H1 (cell line): ENCODE results near the gene XK. TPM values are rescaled to one million over a fixed set of nuclear protein-coding genes. Genes with fewer than 3 reads are reported as not detected.

Experiments used
- CTCF ChIA-PET: fragments of 300-600 bp; sonication (Branson Sonifier 250); formaldehyde crosslinking; loops from one replicate; lab custom pipeline; 2021; ENCODE audit not compliant: partially characterized antibody; lab: Charles Lee
- POLR2A ChIA-PET: fragments of 300-600 bp; sonication (Branson Sonifier 250); formaldehyde crosslinking; loops from one replicate; lab custom pipeline; 2021; ENCODE audit warnings: inconsistent platforms; ENCODE audit not compliant: partially characterized antibody; lab: Charles Lee
- DNase-seq, 2 experiments: peaks; one replicate each; pipeline versions ENCODE4 v3.0.0 to v3.0.0-alpha.2; 2010 to 2022; ENCODE audit warnings: low spot score in 2 of 2, low read depth in 1 of 2, mixed read lengths in 1 of 2
- FAIRE-seq: peaks from 2 replicates; lab custom pipeline; 2011; peaks lifted over from hg19 to GRCh38; lab: Jason Lieb, UNC
- H2AFZ ChIP-seq: 2 replicates; pipeline ENCODE4 v1.8.1; 2012; ENCODE audit warnings: low read length, inconsistent platforms
- H2AK5ac ChIP-seq: 2 replicates; pipeline ENCODE4 v1.6.1; 2013; ENCODE audit warnings: low read depth, low read length
- H2BK120ac ChIP-seq: replicated peaks from 2 replicates; pipeline ENCODE3; 2013; ENCODE audit warnings: low read depth, low read length, inconsistent platforms
- H2BK12ac ChIP-seq: 2 replicates; pipeline ENCODE4 v1.6.1; 2013; ENCODE audit warnings: low read depth, low read length
- H2BK15ac ChIP-seq: 2 replicates; pipeline ENCODE4 v1.6.1; 2013; ENCODE audit warnings: low read length
- H2BK20ac ChIP-seq: 2 replicates; pipeline ENCODE4 v1.6.1; 2013; ENCODE audit warnings: low read length
- H2BK5ac ChIP-seq: 2 replicates; pipeline ENCODE4 v1.6.1; 2013; ENCODE audit warnings: low read depth, low read length
- H3K14ac ChIP-seq: 2 replicates; pipeline ENCODE4 v1.6.1; 2013; ENCODE audit warnings: inconsistent platforms; ENCODE audit not compliant: insufficient read length
- H3K18ac ChIP-seq: 2 replicates; pipeline ENCODE4 v1.6.1; 2013; ENCODE audit warnings: low read length; ENCODE audit errors: extremely low read depth
- H3K23ac ChIP-seq: 2 replicates; pipeline ENCODE4 v1.6.1; 2013; ENCODE audit warnings: inconsistent platforms; ENCODE audit not compliant: insufficient read length
- H3K23me2 ChIP-seq: 2 replicates; pipeline ENCODE4 v1.6.1; 2013; ENCODE audit warnings: low read depth, low read length
- H3K27ac ChIP-seq: 2 replicates; pipeline ENCODE4 v1.6.1; 2011; ENCODE audit warnings: low read depth, low read length, inconsistent platforms
- H3K27me3 ChIP-seq, 4 experiments: replicated peaks in 1 of 4; 1 replicate in 1 of 4; 2 replicates in 3 of 4; pipeline versions ENCODE4 v1.6.1 to v1.8.1; 2011 to 2013; ENCODE audit warnings: low read length in 3 of 4, mild to moderate bottlenecking in 3 of 4, inconsistent platforms in 2 of 4, mixed read lengths in 2 of 4, moderate library complexity in 1 of 4; ENCODE audit not compliant: control insufficient read depth in 3 of 4, insufficient read depth in 3 of 4; ENCODE audit errors: extremely low read depth in 1 of 4
- H3K36me3 ChIP-seq, 4 experiments: 2 replicates each; pipeline versions ENCODE4 v1.6.1 to v1.8.1; 2011 to 2013; ENCODE audit warnings: mild to moderate bottlenecking in 4 of 4, low read length in 3 of 4, moderate library complexity in 2 of 4, control low read depth in 1 of 4, inconsistent platforms in 1 of 4; ENCODE audit not compliant: insufficient read depth in 4 of 4, control insufficient read depth in 2 of 4
- H3K4ac ChIP-seq: replicated peaks from 2 replicates; pipeline ENCODE3; 2013; ENCODE audit warnings: low read length, low read depth, mixed read lengths, inconsistent platforms; ENCODE audit not compliant: insufficient read length
- H3K4me1 ChIP-seq, 4 experiments: replicated peaks in 1 of 4; 1 replicate in 1 of 4; 2 replicates in 3 of 4; pipeline versions ENCODE4 v1.6.1 to v1.8.1; 2011 to 2013; ENCODE audit warnings: low read length in 3 of 4, inconsistent platforms in 2 of 4, mixed read lengths in 1 of 4; ENCODE audit not compliant: insufficient read depth in 4 of 4, control insufficient read depth in 3 of 4
- H3K4me2 ChIP-seq, 2 experiments: 2 replicates each; pipeline versions ENCODE4 v1.6.1 to v1.8.1; 2011 to 2013; ENCODE audit warnings: low read depth in 2 of 2, low read length in 2 of 2, control low read depth in 1 of 2, inconsistent platforms in 1 of 2, mild to moderate bottlenecking in 1 of 2; ENCODE audit not compliant: insufficient read depth in 1 of 2
- H3K4me3 ChIP-seq, 4 experiments: fragments of 200-600, 300-600 bp in 1 of 4; sonication (generic), shearing (Covaris generic), sonication (Bioruptor Twin) in 1 of 4; 2 replicates each; pipeline versions ENCODE4 v1.5.1 to v1.8.1; 2011 to 2016; ENCODE audit warnings: low read length in 4 of 4, low read depth in 3 of 4, control low read depth in 2 of 4, inconsistent platforms in 2 of 4, mild to moderate bottlenecking in 2 of 4, mixed read lengths in 1 of 4, moderate library complexity in 1 of 4; ENCODE audit not compliant: insufficient read depth in 2 of 4; ENCODE audit errors: extremely low read depth in 1 of 4
- H3K56ac ChIP-seq: replicated peaks from 2 replicates; pipeline ENCODE3; 2013; ENCODE audit warnings: low read depth, mild to moderate bottlenecking, mixed read lengths, low read length, inconsistent platforms; ENCODE audit not compliant: insufficient read length
- H3K79me1 ChIP-seq: 2 replicates; pipeline ENCODE4 v1.6.1; 2013; ENCODE audit warnings: low read depth, low read length, control low read depth
- H3K79me2 ChIP-seq, 2 experiments: 2 replicates each; pipeline versions ENCODE4 v1.6.1 to v1.8.1; 2012 to 2013; ENCODE audit warnings: low read length in 2 of 2, mild to moderate bottlenecking in 2 of 2, inconsistent platforms in 1 of 2; ENCODE audit not compliant: insufficient read depth in 2 of 2, control insufficient read depth in 1 of 2
- H3K9ac ChIP-seq, 4 experiments: replicated peaks in 1 of 4; 1 replicate in 1 of 4; 2 replicates in 3 of 4; pipeline versions ENCODE4 v1.6.1 to v1.8.1; 2011 to 2013; ENCODE audit warnings: low read depth in 3 of 4, low read length in 3 of 4, control low read depth in 2 of 4, mild to moderate bottlenecking in 2 of 4, moderate library complexity in 2 of 4, inconsistent platforms in 1 of 4; ENCODE audit errors: extremely low read depth in 1 of 4
- H3K9me3 ChIP-seq, 2 experiments: 2 replicates each; pipeline versions ENCODE4 v1.6.1 to v1.8.1; 2012 to 2013; ENCODE audit warnings: mild to moderate bottlenecking in 2 of 2, moderate library complexity in 2 of 2, control low read depth in 1 of 2, inconsistent platforms in 1 of 2, low read depth in 1 of 2, low read length in 1 of 2, mixed read lengths in 1 of 2; ENCODE audit not compliant: insufficient read depth in 2 of 2
- H4K20me1 ChIP-seq, 2 experiments: replicated peaks in 1 of 2; 2 replicates each; pipeline versions ENCODE3 to v1.8.1; 2011 to 2013; ENCODE audit warnings: inconsistent platforms in 2 of 2, low read length in 2 of 2, mild to moderate bottlenecking in 1 of 2; ENCODE audit not compliant: insufficient read depth in 2 of 2, control insufficient read depth in 1 of 2
- H4K5ac ChIP-seq: 2 replicates; pipeline ENCODE4 v1.6.1; 2013; ENCODE audit warnings: low read length, low read depth, mixed read lengths, inconsistent platforms; ENCODE audit not compliant: insufficient read length
- H4K8ac ChIP-seq: 2 replicates; pipeline ENCODE4 v1.8.0; 2013; ENCODE audit warnings: mild to moderate bottlenecking, moderate library complexity, low read length, inconsistent platforms; ENCODE audit not compliant: insufficient read depth; ENCODE audit errors: extremely low read depth
- H4K91ac ChIP-seq: replicated peaks from 2 replicates; pipeline ENCODE3; 2013; ENCODE audit warnings: low read length, mixed read lengths, inconsistent platforms; ENCODE audit not compliant: insufficient read length
- CHD7 ChIP-seq: fragments of 300-600 bp; sonication (generic); IDR thresholded peaks from 2 replicates; pipeline ENCODE4 v1.7.1; 2012; ENCODE audit warnings: low read length, moderate library complexity, mild to moderate bottlenecking, inconsistent platforms; ENCODE audit not compliant: insufficient replicate concordance
- polyA plus RNA-seq, 7 experiments: library from polyadenylated mRNA; depleted of rRNA in 3 of 7; stranded (reverse) in 5 of 7; unstranded in 2 of 7; fragments of >200 nt in 5 of 7; fragments of 200-250 nt in 2 of 7; gene quantifications; 1 replicate in 5 of 7; 2 replicates in 1 of 7; 4 replicates in 1 of 7; pipeline versions ENCODE4 v1.2.1 to v1.2.3, GENCODE V29; 2011 to 2013; ENCODE audit warnings: missing spikeins in 2 of 7, mixed read lengths in 2 of 7
- total RNA-seq: library from RNA; stranded (reverse); fragmentation: NEBNext Ultra II Directional; extraction: Animal tissue kit (Norgen Biotek cat#: 25700); gene quantifications from 2 replicates; pipeline ENCODE4 v1.2.1, GENCODE V29; 2021

Gene XK
- total and polyA plus RNA-seq, 2 of the 8 experiments (the other 6 are each of a cell fraction or from before 2014, with no cell fraction given) = 0.76 to 0.84 TPM

GRCh38 chrX:37765507-37765906 is 79.9 kb downstream of the XK start:
- no peaks in the 10 kb centered on the region for H3K27me3 ChIP-seq
- CTCF ChIA-PET = no interaction called here
- POLR2A ChIA-PET = no interaction called here
- TF ChIP-seq CHD7 = no peak

More at GRCh38 chrX:37765507-37765906, 79.9 kb downstream of the XK start:
- Histone ChIP-seq H3K79me1 (no peaks in the 10 kb centered on the region), H3K14ac (no peak overlapping the region), H3K36me3 (no peaks in the 10 kb centered on the region), H2AK5ac (no peak overlapping the region), H2BK5ac (no peak overlapping the region), H3K4ac (no peak overlapping the region), H3K9ac (no peak overlapping the region), H4K91ac (no peak overlapping the region), H4K5ac (no peak overlapping the region), H2BK12ac (no peak overlapping the region), H3K27ac (no peak overlapping the region), H2BK20ac (no peak overlapping the region), H3K23me2 (no peaks in the 10 kb centered on the region), H2BK120ac (no peak overlapping the region), H3K4me3 (no peak overlapping the region), H3K18ac (no peak overlapping the region), H3K4me1 (no peaks in the 10 kb centered on the region), H4K8ac (no peak overlapping the region), H3K23ac (no peak overlapping the region), H3K9me3 (peaks cover 2 to 6% of the 10 kb centered on the region in 2 experiments; a peak in 1 of 4 replicates), H4K20me1 (no peaks in the 10 kb centered on the region), H2BK15ac (no peak overlapping the region), H3K79me2 (no peaks in the 10 kb centered on the region), H3K4me2 (no peak overlapping the region), H3K56ac (no peak overlapping the region), H2AFZ (no peak overlapping the region)
- no peak for FAIRE-seq
- no peak for DNase-seq
